Islet of Langerhans (tissue), 1 donor: ENCODE results near the gene STX4.

Experiments used
- FAIRE-seq: peaks from one replicate; lab custom pipeline; 2011; peaks lifted over from hg19 to GRCh38; lab: Jason Lieb, UNC

STX4 gene

GRCh38 chr16:31067342-31067741 is 34.0 kb downstream of the STX4 start:
- no peak for FAIRE-seq

- no peak for FAIRE-seq
Observed at GRCh38 chr16:31071861-31072260, 38.5 kb downstream of the STX4 start.

- FAIRE-seq = no peak
Observed at GRCh38 chr16:31072540-31073141, 39.3 kb downstream of the STX4 start.

GRCh38 chr16:31073142-31073969 is 40.0 kb downstream of the STX4 start:
- FAIRE-seq = no peak

- FAIRE-seq = peak; percentile 56
Observed at GRCh38 chr16:31073970-31074813, 40.8 kb downstream of the STX4 start, which contains the start of the genes ZNF646 and ZNF668. ZNF646 (plus strand) TSS chr16:31074422; CDS start chr16:31076325, 1,903 bp downstream. ZNF668 (minus strand) TSS chr16:31074240; CDS start chr16:31064459, 9,781 bp downstream.

- no peak for FAIRE-seq
Observed at GRCh38 chr16:31074814-31075183, 41.4 kb downstream of the STX4 start.

- FAIRE-seq = no peak
Observed at GRCh38 chr16:31076319-31076718, 43.0 kb downstream of the STX4 start.

- no peak for FAIRE-seq
Observed at GRCh38 chr16:31077024-31077423, 43.7 kb downstream of the STX4 start.

GRCh38 chr16:31077592-31078396 is 44.4 kb downstream of the STX4 start:
- FAIRE-seq = no peak

GRCh38 chr16:31078597-31079341 is 45.4 kb downstream of the STX4 start:
- no peak for FAIRE-seq

- FAIRE-seq = no peak
Observed at GRCh38 chr16:31079342-31079944, 46.1 kb downstream of the STX4 start.

- no peak for FAIRE-seq
Observed at GRCh38 chr16:31080035-31080629, 46.8 kb downstream of the STX4 start.

GRCh38 chr16:31080756-31081419 is 47.5 kb downstream of the STX4 start:
- FAIRE-seq = no peak

GRCh38 chr16:31081428-31082351 is 48.3 kb downstream of the STX4 start:
- no peak for FAIRE-seq

- FAIRE-seq = no peak
Observed at GRCh38 chr16:31082368-31083045, 49.1 kb downstream of the STX4 start.

- FAIRE-seq = no peak
Observed at GRCh38 chr16:31083081-31083480, 49.7 kb downstream of the STX4 start.

- FAIRE-seq = no peak
Observed at GRCh38 chr16:31083556-31083955, 50.2 kb downstream of the STX4 start.

GRCh38 chr16:31083981-31084380 is 50.6 kb downstream of the STX4 start:
- FAIRE-seq = no peak
